GM18951 (cell line): ENCODE measurements around the gene MARF1.
"Not testable (repeated sequence)": the region's sequence is repeated elsewhere in the genome, so short reads cannot be mapped to it uniquely, and the experiment has no call there.

Source experiments
- POLR2A ChIP-seq: IDR thresholded peaks from 4 replicates; pipeline ENCODE4 v1.6.1; 2011; ENCODE audit warnings: mild to moderate bottlenecking; ENCODE audit not compliant: insufficient read length, insufficient read depth; ENCODE audit errors: extremely low read depth
- in situ Hi-C: fragments of 300-500 bp; cut with MboI; formaldehyde crosslinking; loops from one replicate; pipeline ENCODE4 v1.12.0; 2022; ENCODE audit warnings: low sequenced_read_pairs, mixed read lengths, inconsistent platforms; ENCODE audit not compliant: unreplicated experiment

MARF1 gene

DNA sequence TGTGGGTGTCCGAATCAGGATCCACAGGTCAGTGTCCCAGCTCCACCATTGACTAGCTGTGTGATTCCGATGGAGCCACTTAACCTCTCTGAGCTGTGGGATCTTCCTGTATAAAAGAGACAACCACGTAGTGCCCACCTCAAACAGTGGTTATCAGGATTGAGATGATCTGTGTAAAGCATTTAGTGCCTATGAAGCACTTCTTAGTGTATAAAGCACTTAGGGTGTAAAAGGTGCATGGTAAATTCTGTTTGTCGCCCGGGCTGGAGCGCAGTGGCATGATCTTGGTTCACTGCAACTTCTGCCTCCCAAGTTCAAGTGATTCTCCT lies 95.2 kb downstream of the MARF1 start:
- in situ Hi-C loops, result no loop called here

GRCh38 chr16:15547072-15547767 lies 95.7 kb downstream of the MARF1 start:
- in situ Hi-C loops, result not testable (repeated sequence)

More for the DNA sequence above, 95.2 kb downstream of the MARF1 start:
- no peak for TF ChIP-seq POLR2A

GRCh38 chr16:15545544-15545943 lies 97.4 kb downstream of the MARF1 start:
- no peak for TF ChIP-seq POLR2A
- in situ Hi-C loops, result no loop called here

GRCh38 chr16:15544405-15544804 lies 98.5 kb downstream of the MARF1 start:
- TF ChIP-seq POLR2A, result no peak
- in situ Hi-C loops, result no loop called here
